Stimulated activated CD4-positive, alpha-beta T cell treated with anti-CD3 and anti-CD28 coated beads, TNF-alpha, amount 100 ng/mL, for 24 hours (primary cell): ENCODE measurements around the gene CD180.

ENCODE experiments used
- DNase-seq, 3 experiments: peaks; one replicate each; pipeline ENCODE4 v3.0.0-alpha.2; 2020; ENCODE audit warnings: low read depth in 3 of 3

Gene CD180

GRCh38 chr5:67160985-67161384 lies 35.6 kb downstream of the CD180 start:
- DNase-seq: no peak

DNA sequence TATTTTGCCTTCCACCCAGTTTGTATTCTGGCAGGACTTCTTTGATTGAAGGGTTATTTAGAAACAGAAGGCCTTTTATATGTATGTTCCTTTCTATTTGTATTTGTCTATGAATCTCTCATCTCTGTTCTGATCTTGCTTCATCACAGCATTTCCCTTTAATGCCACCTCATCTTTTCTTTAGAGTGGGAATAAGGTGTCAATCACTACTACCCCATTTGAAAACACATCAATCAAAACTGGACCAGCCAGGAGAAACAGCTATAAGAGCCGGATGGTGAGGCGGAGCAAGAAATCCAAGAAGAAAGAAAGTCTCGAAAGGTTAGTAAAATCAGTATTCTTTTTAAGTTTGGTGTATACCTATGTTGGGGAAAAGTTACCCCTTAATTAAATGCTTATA lies 36.3 kb downstream of the CD180 start:
- no peak for DNase-seq

GRCh38 chr5:67156976-67157583 lies 39.5 kb downstream of the CD180 start:
- peak in 1 of 3 experiments; percentile 34 for DNase-seq

DNA sequence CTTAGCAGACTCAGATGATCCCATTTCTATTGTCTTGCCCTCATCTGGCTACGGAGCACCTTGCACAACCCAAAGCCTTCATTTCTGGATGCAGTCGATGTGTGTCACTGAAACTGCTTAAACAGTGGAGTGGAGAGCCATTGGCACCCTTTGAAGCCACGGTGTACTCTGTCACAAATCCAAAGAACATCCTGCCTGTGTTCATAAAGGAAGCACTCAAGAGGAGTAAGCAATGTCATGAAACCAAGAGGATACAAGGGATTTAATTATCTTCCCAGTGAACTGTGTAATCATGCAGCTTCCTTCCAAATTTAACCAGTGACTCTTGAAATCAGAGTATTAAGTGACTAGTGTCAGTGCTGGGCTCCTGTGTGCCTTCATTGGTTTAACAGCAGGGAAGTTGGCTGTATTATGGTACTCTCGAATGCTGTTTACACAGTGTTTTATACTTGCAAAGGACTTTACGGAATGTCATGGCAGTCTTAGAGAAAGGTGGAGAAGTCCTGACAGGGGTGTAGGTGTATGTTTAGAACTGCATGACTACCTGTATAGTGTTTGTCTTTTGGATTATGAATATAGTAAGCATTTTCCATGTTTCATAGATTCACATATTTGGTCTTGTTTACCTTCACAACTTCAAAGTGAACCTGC lies 41.9 kb downstream of the CD180 start:
- no peak for DNase-seq

DNA sequence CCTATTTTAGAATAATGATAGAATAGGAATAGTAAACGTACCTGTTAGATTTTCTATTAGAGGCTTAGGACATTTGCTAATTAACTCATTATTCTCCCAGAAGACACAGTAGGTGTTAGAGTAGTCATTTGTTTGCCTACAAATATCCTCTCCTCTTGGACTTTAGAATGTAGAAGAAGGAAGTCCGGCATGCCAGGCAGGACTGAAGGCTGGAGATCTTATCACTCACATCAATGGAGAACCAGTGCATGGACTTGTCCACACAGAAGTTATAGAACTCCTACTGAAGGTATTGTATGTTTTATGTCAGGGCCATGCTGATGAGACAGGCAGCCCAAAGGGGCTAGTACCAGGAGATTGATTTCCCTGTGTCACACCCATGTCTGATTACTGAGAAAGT lies 43.3 kb downstream of the CD180 start:
- no peak for DNase-seq

- no peak for DNase-seq
Measured at GRCh38 chr5:67152400-67152799, 44.2 kb downstream of the CD180 start.

GRCh38 chr5:67149951-67150523 lies 46.6 kb downstream of the CD180 start:
- no peak for DNase-seq

- no peak for DNase-seq
Measured at GRCh38 chr5:67149057-67149950, 47.3 kb downstream of the CD180 start.

DNA sequence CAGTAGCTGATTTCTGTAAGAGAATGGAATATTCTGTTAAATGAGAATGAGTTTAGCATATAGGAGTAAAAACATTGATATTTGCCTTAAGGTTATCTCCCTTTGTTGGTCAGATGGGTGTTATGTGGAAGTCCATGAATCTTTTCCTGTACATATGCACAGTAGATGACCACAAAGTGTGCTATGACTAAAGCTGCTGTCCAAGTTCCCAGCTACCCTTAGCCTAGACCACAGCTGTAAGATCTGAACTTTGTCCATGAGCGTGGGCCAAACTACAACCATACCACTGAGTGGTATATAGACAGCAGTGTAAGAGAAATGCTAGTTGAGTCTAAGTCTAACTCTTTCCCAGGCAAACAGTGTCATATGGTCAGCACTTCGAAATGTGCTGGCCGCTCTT lies 48.8 kb downstream of the CD180 start:
- no peak for DNase-seq

DNA sequence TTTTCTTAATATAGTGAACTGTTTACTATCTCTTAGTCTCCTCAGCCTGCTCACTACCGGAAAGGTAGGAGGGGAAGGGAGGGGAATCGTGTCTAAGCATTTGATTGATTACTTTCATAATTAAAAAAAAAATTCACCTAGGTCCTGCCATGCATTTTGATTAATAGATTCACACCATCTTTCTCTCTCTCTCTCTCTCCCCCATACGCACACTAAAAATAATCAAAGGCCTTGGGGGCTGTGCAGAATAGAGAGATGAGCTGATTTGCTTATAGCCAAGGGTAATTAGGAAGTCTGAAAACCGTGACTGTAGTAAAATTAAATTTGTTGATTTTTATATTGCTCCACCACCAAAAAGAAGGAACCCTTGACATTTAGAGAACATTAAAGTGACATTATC lies 49.6 kb downstream of the CD180 start:
- no peak for DNase-seq

DNA sequence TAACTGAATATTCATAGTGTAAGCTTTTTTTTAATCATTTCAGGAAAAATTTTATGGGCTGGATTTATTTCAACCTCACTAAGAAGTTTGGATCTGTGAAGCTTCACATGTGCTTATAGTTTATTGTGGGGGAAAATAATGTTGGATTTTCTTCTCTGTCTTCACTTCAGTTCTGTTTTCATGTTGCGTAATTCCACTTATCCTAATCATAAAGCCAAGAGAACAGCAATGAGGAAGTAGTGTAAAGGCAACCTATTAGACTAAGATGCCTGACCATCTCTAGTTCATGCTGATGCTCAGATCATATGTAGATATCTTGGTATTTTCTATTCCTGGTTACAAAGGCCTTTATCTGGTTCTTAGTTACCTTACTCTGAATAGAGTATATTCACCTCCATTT lies 50.0 kb downstream of the CD180 start:
- no peak for DNase-seq

DNA sequence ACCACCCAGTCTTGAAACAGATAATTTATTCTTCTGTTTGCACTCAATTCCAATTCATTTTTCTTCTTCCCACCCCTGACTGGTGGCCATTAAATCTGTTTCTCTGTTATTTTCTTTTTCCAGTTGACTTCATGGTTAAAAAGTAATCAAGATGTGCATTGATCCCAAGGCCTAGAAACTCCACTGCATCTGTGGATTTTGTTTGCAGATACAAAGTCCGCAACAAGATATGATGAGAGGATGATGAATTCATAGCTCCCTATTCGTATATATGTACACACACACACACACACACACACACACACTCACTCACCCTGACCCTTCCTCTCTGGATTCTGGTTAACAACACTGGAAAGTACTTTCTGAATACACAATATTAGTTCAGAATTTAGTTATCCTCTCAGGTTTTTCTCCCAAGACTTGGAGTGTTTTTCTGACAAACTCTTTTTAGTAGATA lies 52.4 kb downstream of the CD180 start:
- no peak for DNase-seq

DNA sequence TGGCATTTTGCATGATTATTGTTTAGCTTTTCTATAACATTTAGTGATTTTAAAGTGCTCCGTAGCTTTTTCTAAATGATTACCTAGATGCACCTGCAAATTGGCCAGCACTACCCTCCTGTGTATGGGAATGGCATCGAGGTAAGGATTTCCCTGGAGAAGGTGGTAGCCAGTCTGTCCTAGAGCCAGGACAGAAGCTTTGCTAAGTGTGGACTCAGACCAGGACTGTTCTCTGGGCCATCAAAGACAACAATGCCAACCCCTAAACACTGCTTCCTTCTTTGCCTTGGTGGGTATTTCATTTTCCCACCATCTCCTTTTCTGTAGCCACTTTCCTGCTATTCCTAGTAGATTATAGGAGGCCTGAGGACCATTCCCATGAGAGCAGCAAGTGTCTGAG lies 53.0 kb downstream of the CD180 start:
- no peak for DNase-seq

- DNase-seq: no peak
Measured at GRCh38 chr5:67142816-67143215, 53.8 kb downstream of the CD180 start.

DNA sequence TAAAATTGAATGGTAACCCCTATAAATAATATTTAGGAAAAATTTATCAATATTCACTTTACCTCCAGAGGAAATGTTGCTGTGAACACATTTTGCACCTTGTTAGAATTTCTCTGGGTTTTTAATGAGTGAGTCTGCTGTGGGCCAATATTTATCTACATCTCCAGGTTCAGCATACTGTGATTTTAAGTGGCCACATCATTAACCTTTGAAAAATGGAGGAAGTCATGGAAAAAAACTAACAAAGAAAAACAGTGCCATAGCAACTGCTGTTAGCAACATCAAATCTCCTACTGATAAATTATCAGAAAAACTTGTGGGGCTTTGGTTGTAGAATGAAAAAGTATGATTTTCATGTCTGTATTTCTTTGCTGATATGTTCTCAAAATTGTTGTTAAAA lies 55.0 kb downstream of the CD180 start:
- DNase-seq: no peak

GRCh38 chr5:67140413-67140812 lies 56.2 kb downstream of the CD180 start:
- DNase-seq: no peak

DNA sequence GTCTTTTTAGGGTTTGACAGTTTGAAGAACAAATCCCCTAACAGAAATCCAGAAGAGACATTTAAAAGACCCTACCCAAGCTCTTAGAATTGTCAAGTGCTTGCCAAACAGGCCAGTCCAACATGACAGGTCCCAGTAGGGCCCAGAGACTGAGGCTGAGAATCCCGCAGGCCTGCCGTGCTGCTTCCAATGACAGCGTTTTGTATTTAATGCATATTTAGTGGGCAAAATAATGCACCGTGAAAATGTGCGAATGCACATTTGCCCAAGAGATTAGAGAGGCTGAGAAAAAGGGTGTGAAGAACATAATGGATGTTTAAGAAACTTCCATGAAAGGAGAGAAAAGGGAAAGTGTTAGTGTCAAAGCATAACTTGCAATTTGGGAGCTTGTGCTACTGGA lies 57.6 kb downstream of the CD180 start:
- no peak for DNase-seq

DNA sequence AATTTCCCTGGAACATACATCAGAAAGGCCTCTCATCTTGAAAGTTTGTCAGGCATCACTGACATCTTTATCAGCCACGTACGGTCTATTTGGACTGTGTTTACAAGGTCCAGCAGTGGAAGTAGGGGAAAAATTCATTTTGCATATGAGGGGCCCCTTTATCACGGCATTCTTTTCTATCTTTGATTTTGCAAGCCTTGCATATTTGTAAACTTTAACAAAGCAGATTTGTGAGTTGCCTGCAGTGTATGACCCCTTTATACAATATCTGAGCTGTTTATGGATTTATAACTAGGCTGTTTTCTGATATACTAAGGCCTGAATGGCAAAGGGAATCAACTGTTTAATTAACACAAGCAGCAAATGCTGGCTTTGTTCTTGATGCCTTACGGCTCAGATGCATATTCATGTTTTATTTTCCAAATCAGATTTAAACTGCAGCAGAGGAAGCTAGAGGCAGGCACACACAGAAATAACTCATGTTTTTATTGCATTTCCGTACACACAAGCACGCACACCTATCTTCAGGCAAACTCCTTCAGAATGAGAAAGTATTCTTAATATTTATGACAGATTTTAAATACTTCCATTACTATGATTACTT lies 61.1 kb downstream of the CD180 start:
- DNase-seq: no peak

GRCh38 chr5:67133776-67134175 lies 62.8 kb downstream of the CD180 start:
- no peak for DNase-seq

DNA sequence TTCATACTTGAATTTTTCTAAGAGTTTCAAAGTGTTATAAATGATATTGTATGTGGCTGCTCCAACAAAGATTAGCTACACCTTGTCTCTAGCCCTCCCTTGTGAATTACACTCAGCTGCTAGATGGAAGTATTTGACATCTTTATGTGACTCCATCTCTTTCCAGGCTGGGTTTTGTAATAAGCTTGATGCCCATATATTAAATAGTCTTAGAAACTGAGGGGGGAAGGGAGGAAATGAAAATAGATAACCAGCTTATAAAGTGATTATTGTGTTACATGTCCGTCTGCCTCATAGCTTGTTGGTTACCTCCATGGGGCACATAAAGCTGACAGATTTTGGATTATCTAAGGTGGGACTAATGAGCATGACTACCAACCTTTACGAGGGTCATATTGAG lies 63.4 kb downstream of the CD180 start:
- no peak for DNase-seq

DNA sequence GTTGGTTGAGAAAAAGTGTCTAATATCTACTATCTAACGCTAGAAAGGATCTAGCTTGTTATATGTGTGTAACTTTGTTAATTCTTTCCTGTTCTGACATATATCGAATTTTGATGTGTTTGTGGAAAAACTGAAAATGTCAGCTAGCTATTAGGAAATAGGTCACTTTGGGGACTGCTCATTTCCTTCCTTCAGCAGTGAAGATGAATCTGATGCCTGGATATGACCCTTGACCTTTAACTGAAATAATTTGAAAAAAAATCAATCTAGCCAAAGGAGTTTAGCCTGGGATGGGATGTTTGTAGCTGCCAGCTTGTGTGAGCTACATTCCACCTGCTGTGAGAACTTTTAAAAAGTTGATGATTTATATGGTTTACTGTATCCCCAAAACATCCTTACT lies 66.8 kb downstream of the CD180 start:
- DNase-seq: no peak
